Loucy (cell line): ENCODE data around the gene TTI1.

Experiments used
- H2AFZ ChIP-seq: fragments of 200-600 bp; sonication (generic); 2 replicates; pipeline ENCODE4 v1.6.0; 2016; ENCODE audit warnings: antibody characterized with exemption, mild to moderate bottlenecking, low read length, moderate library complexity
- H3F3A ChIP-seq: fragments of 200-600 bp; 2 replicates; pipeline ENCODE4 v1.6.0; 2016; ENCODE audit warnings: antibody characterized with exemption, low read depth, mild to moderate bottlenecking
- H3K27me3 ChIP-seq: fragments of 200-600 bp; sonication (generic); 2 replicates; pipeline ENCODE4 v1.6.1; 2014; ENCODE audit warnings: low read length, mild to moderate bottlenecking; ENCODE audit not compliant: insufficient read depth, poor library complexity, severe bottlenecking
- H3K36me3 ChIP-seq: fragments of 200-600 bp; sonication (generic); 2 replicates; pipeline ENCODE4 v1.6.1; 2016; ENCODE audit warnings: low read length; ENCODE audit not compliant: insufficient read depth
- H3K4me1 ChIP-seq: fragments of 200-600 bp; sonication (generic); 2 replicates; pipeline ENCODE4 v1.5.1; 2014; ENCODE audit warnings: low read length, mild to moderate bottlenecking; ENCODE audit not compliant: insufficient read depth, poor library complexity, severe bottlenecking
- H3K4me2 ChIP-seq: fragments of 200-600 bp; sonication (generic); 2 replicates; pipeline ENCODE4 v1.6.0; 2014; ENCODE audit warnings: antibody characterized with exemption, low read length, low read depth, mild to moderate bottlenecking; ENCODE audit not compliant: poor library complexity, severe bottlenecking
- H3K4me3 ChIP-seq: fragments of 200-600 bp; sonication (generic); 2 replicates; pipeline ENCODE4 v1.5.1; 2014; ENCODE audit warnings: low read length, mild to moderate bottlenecking, mixed read lengths; ENCODE audit not compliant: poor library complexity, severe bottlenecking
- H3K79me2 ChIP-seq: fragments of 200-600 bp; sonication (generic); 2 replicates; pipeline ENCODE4 v1.6.1; 2014; ENCODE audit warnings: low read length; ENCODE audit not compliant: insufficient read depth
- H3K9ac ChIP-seq: fragments of 200-600 bp; sonication (generic); 2 replicates; pipeline ENCODE4 v1.6.0; 2014; ENCODE audit warnings: mild to moderate bottlenecking, low read depth, low read length, moderate library complexity; ENCODE audit not compliant: poor library complexity, severe bottlenecking
- H3K9me2 ChIP-seq: fragments of 200-600 bp; sonication (generic); replicated peaks from 2 replicates; pipeline ENCODE4 v1.6.1; 2016; ENCODE audit warnings: low read depth, low read length, mixed read lengths
- H3K9me3 ChIP-seq: fragments of 200-600 bp; sonication (generic); 2 replicates; pipeline ENCODE4 v1.6.1; 2014; ENCODE audit warnings: mild to moderate bottlenecking, antibody characterized with exemption, low read length, low read depth; ENCODE audit not compliant: insufficient read depth
- H4K20me1 ChIP-seq: fragments of 200-600 bp; sonication (generic); 2 replicates; pipeline ENCODE4 v1.6.0; 2014; ENCODE audit warnings: antibody characterized with exemption, low read length, mild to moderate bottlenecking; ENCODE audit not compliant: insufficient read depth, poor library complexity, severe bottlenecking
- EZH2phosphoT487 ChIP-seq: fragments of 200-600 bp; IDR thresholded peaks from 2 replicates; pipeline ENCODE4 v1.6.1; 2018; ENCODE audit warnings: antibody characterized with exemption, mild to moderate bottlenecking, moderate library complexity, borderline replicate concordance
- TF ChIP-seq, protein P1 (sequence below): fragments of 200-600 bp; sonication (generic); conservative IDR thresholded peaks from 2 replicates; pipeline ENCODE4 v1.5.1; 2014; ENCODE audit warnings: mild to moderate bottlenecking, antibody characterized with exemption, low read length

Gene TTI1

DNA sequence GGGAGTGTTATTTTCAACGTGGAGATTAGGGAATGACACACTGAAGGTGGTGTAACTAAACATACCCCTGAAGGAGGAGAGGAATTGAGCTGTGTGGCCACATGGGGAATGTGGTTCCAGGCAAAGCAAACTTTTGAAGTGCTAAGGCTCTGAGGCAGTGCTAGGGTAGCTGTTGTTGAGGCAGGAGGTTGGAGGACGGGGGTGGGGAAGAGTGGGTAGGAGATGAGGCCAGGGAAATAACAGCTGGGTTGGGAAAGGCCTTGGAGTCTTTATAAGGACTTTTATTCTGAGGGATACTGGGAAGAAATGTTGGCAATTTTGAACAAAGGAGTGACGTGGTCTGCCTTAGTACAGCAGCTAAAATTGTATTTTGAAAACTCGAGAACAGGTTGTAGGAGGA is 13.3 kb upstream of the TTI1 start:
- peaks cover 45% of the 10 kb centered on the region for H4K20me1 ChIP-seq
- peaks cover 81% of the 10 kb centered on the region for H3K79me2 ChIP-seq
- no peak overlapping the region for H3K9ac ChIP-seq
- H3K9me3 ChIP-seq: no peaks in the 10 kb centered on the region
- no peak for TF ChIP-seq EZH2phosphoT487
- TF ChIP-seq, protein P1, sequence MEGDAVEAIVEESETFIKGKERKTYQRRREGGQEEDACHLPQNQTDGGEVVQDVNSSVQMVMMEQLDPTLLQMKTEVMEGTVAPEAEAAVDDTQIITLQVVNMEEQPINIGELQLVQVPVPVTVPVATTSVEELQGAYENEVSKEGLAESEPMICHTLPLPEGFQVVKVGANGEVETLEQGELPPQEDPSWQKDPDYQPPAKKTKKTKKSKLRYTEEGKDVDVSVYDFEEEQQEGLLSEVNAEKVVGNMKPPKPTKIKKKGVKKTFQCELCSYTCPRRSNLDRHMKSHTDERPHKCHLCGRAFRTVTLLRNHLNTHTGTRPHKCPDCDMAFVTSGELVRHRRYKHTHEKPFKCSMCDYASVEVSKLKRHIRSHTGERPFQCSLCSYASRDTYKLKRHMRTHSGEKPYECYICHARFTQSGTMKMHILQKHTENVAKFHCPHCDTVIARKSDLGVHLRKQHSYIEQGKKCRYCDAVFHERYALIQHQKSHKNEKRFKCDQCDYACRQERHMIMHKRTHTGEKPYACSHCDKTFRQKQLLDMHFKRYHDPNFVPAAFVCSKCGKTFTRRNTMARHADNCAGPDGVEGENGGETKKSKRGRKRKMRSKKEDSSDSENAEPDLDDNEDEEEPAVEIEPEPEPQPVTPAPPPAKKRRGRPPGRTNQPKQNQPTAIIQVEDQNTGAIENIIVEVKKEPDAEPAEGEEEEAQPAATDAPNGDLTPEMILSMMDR: no peak
- no peak overlapping the region for H2AFZ ChIP-seq
- H3K4me2 ChIP-seq: no peak overlapping the region
- H3K27me3 ChIP-seq: no peaks in the 10 kb centered on the region
- no peaks in the 10 kb centered on the region for H3F3A ChIP-seq
- peaks cover under 1% of the 10 kb centered on the region for H3K4me1 ChIP-seq
- H3K4me3 ChIP-seq: no peak overlapping the region
- no peaks in the 10 kb centered on the region for H3K9me2 ChIP-seq
- peaks cover 74% of the 10 kb centered on the region; the same call in 1 of the 2 replicates for H3K36me3 ChIP-seq

DNA sequence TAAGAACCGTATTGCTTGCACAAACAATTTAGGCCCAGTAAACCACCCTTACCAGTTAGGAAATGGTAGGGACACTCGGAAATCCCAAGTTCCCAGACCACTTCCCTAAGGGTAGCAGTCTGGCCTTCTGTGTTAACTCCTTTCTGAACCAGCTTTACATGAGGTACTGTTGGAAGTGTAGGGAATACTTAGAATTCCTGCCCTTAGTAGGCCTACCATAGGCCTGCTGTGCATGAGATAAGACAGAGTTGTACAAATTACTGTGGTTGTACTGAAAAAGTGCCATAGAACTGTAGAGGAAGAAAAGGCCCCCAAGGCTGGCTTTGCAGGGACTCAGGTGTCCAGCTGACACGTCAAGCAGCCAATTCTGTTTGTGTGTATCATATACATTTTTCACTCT is 11.4 kb upstream of the TTI1 start:
- Histone ChIP-seq H3K9me2 (no peaks in the 10 kb centered on the region), H3K4me3 (no peak overlapping the region), H3K36me3 (peaks cover 72% of the 10 kb centered on the region; the same call in 1 of the 2 replicates), H3K4me2 (no peak overlapping the region), H3K4me1 (peaks cover 11% of the 10 kb centered on the region), H2AFZ (no peak overlapping the region), H3F3A (no peaks in the 10 kb centered on the region), H3K27me3 (no peaks in the 10 kb centered on the region), H3K79me2 (peaks cover 86% of the 10 kb centered on the region), H4K20me1 (peaks cover 49% of the 10 kb centered on the region), H3K9me3 (no peaks in the 10 kb centered on the region), H3K9ac (no peak overlapping the region)
- TF ChIP-seq, protein P1: no peak
- TF ChIP-seq EZH2phosphoT487: no peak

DNA sequence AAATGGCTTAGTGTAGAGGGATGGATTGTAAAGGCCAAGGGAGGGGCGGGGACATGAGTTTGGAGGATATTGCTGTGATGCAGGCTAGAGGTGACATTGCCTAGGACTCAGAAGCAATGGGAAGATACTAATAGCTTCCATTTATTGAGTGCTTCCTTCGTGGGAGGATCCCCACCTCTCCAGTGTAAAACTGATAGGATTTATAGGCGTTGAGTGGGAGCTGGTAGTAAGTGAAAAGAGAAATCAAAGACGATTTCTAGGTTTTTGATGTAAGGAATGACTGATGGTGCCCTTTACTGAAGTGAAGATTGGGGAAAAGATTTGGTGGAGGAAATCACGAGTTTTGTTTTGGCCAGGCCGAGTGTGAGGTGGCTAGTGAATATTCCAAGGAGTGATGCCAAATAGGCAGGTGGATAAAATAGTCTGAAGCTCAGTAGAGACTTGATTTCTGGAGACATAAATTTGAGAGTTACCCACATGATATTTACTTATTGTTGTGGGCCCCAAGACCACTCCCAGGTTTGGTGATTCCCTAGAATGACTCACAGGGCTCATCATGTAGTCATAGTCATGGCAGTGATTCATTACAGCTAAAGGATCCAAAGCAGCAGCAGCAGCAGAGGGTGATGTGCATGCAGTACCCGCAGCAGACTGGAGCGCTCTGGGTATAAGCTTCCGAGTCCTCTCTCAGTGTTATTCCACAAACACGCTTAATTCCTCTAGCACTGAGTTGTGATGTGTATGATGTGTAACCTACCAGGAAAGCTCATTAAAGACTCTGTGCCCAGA is 10.4 kb upstream of the TTI1 start:
- no peaks in the 10 kb centered on the region for H3K27me3 ChIP-seq
- no peaks in the 10 kb centered on the region for H3K9me3 ChIP-seq
- no peak overlapping the region for H3K9ac ChIP-seq
- TF ChIP-seq, protein P1: no peak
- TF ChIP-seq EZH2phosphoT487: no peak
- no peak overlapping the region for H2AFZ ChIP-seq
- H3K4me1 ChIP-seq: peaks cover 15% of the 10 kb centered on the region
- no peaks in the 10 kb centered on the region for H3F3A ChIP-seq
- no peak overlapping the region for H3K4me2 ChIP-seq
- H3K79me2 ChIP-seq: peaks cover 96% of the 10 kb centered on the region
- H3K4me3 ChIP-seq: no peak overlapping the region
- H4K20me1 ChIP-seq: peaks cover 55% of the 10 kb centered on the region
- H3K36me3 ChIP-seq: peaks cover 66% of the 10 kb centered on the region; the same call in 1 of the 2 replicates
- no peaks in the 10 kb centered on the region for H3K9me2 ChIP-seq
